GM12878 (cell line): Measurements from ENCODE around the gene CAV2. TPM values are rescaled to one million over a fixed set of nuclear protein-coding genes. Genes with fewer than 3 reads are reported as not detected.
A peak's percentile ranks its signal among the peaks of the same experiment; 100 is the strongest.

Experiments
- ATAC-seq: fragments of 200-7000 bp; cut with Tn5 transposase; 3 replicates; pipeline ENCODE4 v1.9.1; 2020; ENCODE audit warnings: mild to moderate bottlenecking, moderate library complexity
- BruUV-seq: library from RNA; stranded (reverse); fragments of 400-500 nt; replicated peaks from 2 replicates; lab custom pipeline; 2021; lab: Mats Ljungman, UMichigan
- CTCF ChIA-PET: fragments of 300-600 bp; sonication (Branson Sonifier 250); formaldehyde crosslinking; extraction: SDS; loops from one replicate; lab custom pipeline; 2021; ENCODE audit warnings: inconsistent platforms; lab: Yijun Ruan, JAX
- POLR2A ChIA-PET: fragments of 350-600 bp; formaldehyde crosslinking; extraction: SDS; loops from one replicate; lab custom pipeline; 2021; ENCODE audit warnings: inconsistent platforms; lab: Charles Lee
- RAD21 ChIA-PET: fragments of 300-600 bp; sonication (Branson Sonifier 250); formaldehyde crosslinking; loops from one replicate; lab custom pipeline; 2023; ENCODE audit warnings: antibody characterized with exemption; ENCODE audit not compliant: unreplicated experiment; lab: Charles Lee
- SMC1A ChIA-PET: fragments of 300-600 bp; sonication (Branson Sonifier 250); formaldehyde crosslinking; loops from one replicate; lab custom pipeline; 2023; ENCODE audit not compliant: unreplicated experiment, uncharacterized antibody; lab: Charles Lee
- DNase-seq: peaks from one replicate; pipeline ENCODE4 v3.0.0-alpha.2; 2011; ENCODE audit warnings: low read depth, low spot score
- FAIRE-seq: peaks from 3 replicates; lab custom pipeline; 2011; peaks lifted over from hg19 to GRCh38; lab: Jason Lieb, UNC
- H2AFZ ChIP-seq: 2 replicates; pipeline ENCODE4 v1.6.0; 2011; ENCODE audit warnings: low read depth, low read length, control low read depth; ENCODE audit not compliant: control insufficient read depth
- H3K27ac ChIP-seq: 2 replicates; pipeline ENCODE4 v1.5.1; 2011; ENCODE audit warnings: control low read depth; ENCODE audit not compliant: control insufficient read depth, insufficient read depth
- H3K27me3 ChIP-seq, 2 experiments: replicated peaks in 1 of 2; 2 replicates each; pipeline versions ENCODE4 v1.6.0 to v1.6.1; 2011; ENCODE audit warnings: low read length in 1 of 2; ENCODE audit not compliant: control insufficient read depth in 2 of 2, insufficient read depth in 2 of 2
- H3K36me3 ChIP-seq, 2 experiments: 2 replicates each; pipeline ENCODE4 v1.5.1; 2011; ENCODE audit warnings: low read length in 1 of 2; ENCODE audit not compliant: control insufficient read depth in 2 of 2, insufficient read depth in 2 of 2
- H3K4me1 ChIP-seq: 2 replicates; pipeline ENCODE4 v1.6.1; 2011; ENCODE audit warnings: mild to moderate bottlenecking, low read length, moderate library complexity, mixed read lengths; ENCODE audit not compliant: control insufficient read depth, insufficient read depth
- H3K4me2 ChIP-seq: 2 replicates; pipeline ENCODE4 v1.6.0; 2011; ENCODE audit warnings: control low read depth; ENCODE audit not compliant: control insufficient read depth, insufficient read depth
- H3K4me3 ChIP-seq: fragments of 200-600 bp; sonication (generic); 2 replicates; pipeline ENCODE4 v1.5.1; 2016
- H3K79me2 ChIP-seq: 2 replicates; pipeline ENCODE4 v1.6.0; 2011; ENCODE audit warnings: low read length; ENCODE audit not compliant: control insufficient read depth, insufficient read depth
- H3K9ac ChIP-seq: 2 replicates; pipeline ENCODE4 v1.8.0; 2011; ENCODE audit warnings: low read length, control low read depth, mixed read lengths; ENCODE audit not compliant: control insufficient read depth, insufficient read depth
- H3K9me3 ChIP-seq: replicated peaks from 3 replicates; pipeline ENCODE4 v1.5.1; 2011; ENCODE audit warnings: mild to moderate bottlenecking, low read length; ENCODE audit not compliant: control insufficient read depth, insufficient read depth
- H4K20me1 ChIP-seq: 2 replicates; pipeline ENCODE4 v1.6.0; 2011; ENCODE audit not compliant: control insufficient read depth, insufficient read depth
- DPF2 ChIP-seq: fragments of 450-650 bp; IDR thresholded peaks from 2 replicates; pipeline ENCODE4 v1.6.1; 2017; ENCODE audit warnings: mild to moderate bottlenecking
- HSF1 ChIP-seq: fragments of 150-350 bp; IDR thresholded peaks from 2 replicates; pipeline ENCODE4 v1.6.1; 2014; ENCODE audit warnings: mild to moderate bottlenecking, low read depth, low read length
- IKZF1 ChIP-seq: fragments of 450-650 bp; conservative IDR thresholded peaks from 2 replicates; pipeline ENCODE4 v1.6.1; 2017; ENCODE audit warnings: antibody characterized with exemption, mild to moderate bottlenecking
- IKZF2 ChIP-seq, 2 experiments: fragments of 450-650 bp; IDR thresholded peaks; 2 replicates each; pipeline ENCODE4 v1.6.1; 2017; ENCODE audit warnings: mild to moderate bottlenecking in 2 of 2, moderate library complexity in 2 of 2
- IRF4 ChIP-seq: IDR thresholded peaks from 2 replicates; pipeline ENCODE4 v1.6.1; 2011; ENCODE audit warnings: low read depth, low read length
- NBN ChIP-seq: fragments of 450-650 bp; IDR thresholded peaks from 2 replicates; pipeline ENCODE4 v1.6.1; 2016
- PRDM15 ChIP-seq: fragments of 450-650 bp; formaldehyde crosslinking; IDR thresholded peaks from 2 replicates; pipeline ENCODE4 v1.4.0; 2020; ENCODE audit warnings: mild to moderate bottlenecking, moderate library complexity
- RELB ChIP-seq: fragments of 450-650 bp; IDR thresholded peaks from 2 replicates; pipeline ENCODE4 v1.6.1; 2017; ENCODE audit warnings: low read depth, mild to moderate bottlenecking, moderate library complexity
- RUNX3 ChIP-seq: IDR thresholded peaks from 2 replicates; pipeline ENCODE4 v1.6.1; 2012; ENCODE audit warnings: low read length, inconsistent platforms
- SMARCA5 ChIP-seq: fragments of 450-650 bp; IDR thresholded peaks from 2 replicates; pipeline ENCODE4 v1.6.1; 2017; ENCODE audit warnings: mild to moderate bottlenecking
- SPI1 ChIP-seq: IDR thresholded peaks from 2 replicates; pipeline ENCODE4 v1.6.1; 2011; ENCODE audit warnings: low read depth, mild to moderate bottlenecking, low read length, moderate library complexity, borderline replicate concordance; ENCODE audit not compliant: insufficient read depth
- WRNIP1 ChIP-seq: IDR thresholded peaks from 2 replicates; pipeline ENCODE4 v1.6.1; 2011; ENCODE audit warnings: low read depth, low read length, improper control_type of control experiment, borderline replicate concordance
- ZNF217 ChIP-seq: fragments of 450-650 bp; IDR thresholded peaks from 2 replicates; pipeline ENCODE4 v1.6.1; 2017; ENCODE audit warnings: antibody characterized with exemption, mild to moderate bottlenecking
- ZNF274 ChIP-seq: IDR thresholded peaks from one replicate; pipeline ENCODE4 v1.8.0; 2011; ENCODE audit not compliant: insufficient read length, insufficient read depth
- WGBS: methylation state at CpG from one replicate; pipeline ENCODE4 v1.1.6; 2016; ENCODE audit warnings: low lambda C conversion rate; ENCODE audit not compliant: insufficient replicate concordance, insufficient coverage; ENCODE audit errors: missing lambda C conversion rate; 5-methylcytosine and 5-hydroxymethylcytosine counted together
- in situ Hi-C: fragments of 300-500 bp; cut with MboI; formaldehyde crosslinking; loops from 9 replicates; pipeline ENCODE4 v1.14.3; 2018; ENCODE audit warnings: mixed read lengths
- intact Hi-C: fragments of 100-400 bp; cut with micrococcal nuclease; formaldehyde crosslinking; loops from one replicate; pipeline ENCODE4 v1.14.2; 2022; ENCODE audit not compliant: unreplicated experiment
- polyA plus RNA-seq, 11 experiments: library from polyadenylated mRNA; depleted of rRNA in 4 of 11; unstranded in 6 of 11; stranded (reverse) in 5 of 11; fragments of >200 nt; fragmentation: Nextera tagmentation in 4 of 11; fragmentation: Illumina TruSeq in 1 of 11; extraction: Ambion mirVana in 4 of 11; extraction: Trizol in 1 of 11; gene quantifications; 1 replicate in 1 of 11; 2 replicates in 10 of 11; pipeline versions ENCODE4 v1.2.1 to v1.2.3, GENCODE V29; 2011 to 2016; ENCODE audit warnings: inconsistent platforms in 2 of 11, missing spikeins in 2 of 11, low read depth in 1 of 11
- total RNA-seq, 4 experiments: library from RNA; depleted of rRNA in 3 of 4; stranded (reverse); fragments of >200 nt in 3 of 4; fragmentation: Illumina TruSeq in 1 of 4; extraction: Trizol in 1 of 4; gene quantifications; 2 replicates each; pipeline versions ENCODE4 v1.2.1 to v1.2.3, GENCODE V29; 2013 to 2021

Gene CAV2
- total and polyA plus RNA-seq, 10 of the 15 experiments (the other 5 are each of a cell fraction or from before 2014, with no cell fraction given), result 0.77 to 11.4 (median 2.5) TPM

GRCh38 chr7:116548506-116548905, 49.0 kb downstream of the CAV2 start:
- H3K79me2 ChIP-seq, result no peaks in the 10 kb centered on the region
- no peak overlapping the region for H2AFZ ChIP-seq
- no peaks in the 10 kb centered on the region for H3K27me3 ChIP-seq
- no peak overlapping the region for H3K4me3 ChIP-seq
- ChIA-PET SMC1A (interaction anchor here (1.0 kb wide), 1 partner anchor 10 kb away, joined by 4 read pairs; no protein-coding TSS in a partner anchor), RAD21 (no interaction called here), POLR2A (no interaction called here), CTCF (interaction anchor here (0.6 to 1.9 kb wide), 4 partner anchors 16 to 81 kb away, joined by 3 to 8 read pairs (median 4); no protein-coding TSS in a partner anchor)
- in situ Hi-C loops (no loop called here), intact Hi-C loops (loop anchor here (2.0 kb wide), 1 partner anchor 28 kb away; no protein-coding TSS in a partner anchor)
- H3K4me2 ChIP-seq, result peak overlapping the region; percentile 52; the same call in 1 of the 2 replicates
- H4K20me1 ChIP-seq, result no peaks in the 10 kb centered on the region
- peaks cover 14% of the 10 kb centered on the region for H3K4me1 ChIP-seq
- 10% methylated on average over 3 of the region's 3 CpGs for WGBS
- no peak overlapping the region for H3K9ac ChIP-seq
- no peaks in the 10 kb centered on the region for H3K9me3 ChIP-seq
- peak; percentile 97 for ATAC-seq
- no peak overlapping the region for H3K27ac ChIP-seq
- peak; percentile 43; the same call in 1 of the 2 replicates for TF ChIP-seq DPF2
- TF ChIP-seq RELB, result peak; percentile 55
- TF ChIP-seq IKZF1, result 0 out of 2 replicates have a peak, but pooled peaks have one; percentile 33
- TF ChIP-seq ZNF274, result no peak
- TF ChIP-seq SPI1, result peak; percentile 90
- peak; percentile 82; the same call in 1 of the 2 replicates for TF ChIP-seq SMARCA5
- TF ChIP-seq ZNF217, result peak; percentile 71; the same call in 1 of the 2 replicates
- 0 out of 2 replicates have a peak, but pooled peaks have one; percentile 28 for TF ChIP-seq NBN
- TF ChIP-seq RUNX3, result peak; percentile 42
- peak; percentile 63 to 67; a peak in 2 of 4 replicates for TF ChIP-seq IKZF2 (IDR thresholded peaks at IDR 0.05)
- TF ChIP-seq PRDM15 (CRISPR knock-in tag), result no peak
- TF ChIP-seq WRNIP1, result no peak
- TF ChIP-seq IRF4, result peak; percentile 74
- TF ChIP-seq HSF1, result no peak
- no TSS peak for BruUV-seq
- peak; percentile 70 for FAIRE-seq
- no peaks in the 10 kb centered on the region for H3K36me3 ChIP-seq
- peak; percentile 43 for DNase-seq
